IPS-20b (cell line): ENCODE results near the gene CACHD1.
"Not testable (repeated sequence)": the region's sequence is repeated elsewhere in the genome, so short reads cannot be mapped to it uniquely, and the experiment has no call there.

ENCODE experiments used
- H3K27ac ChIP-seq: one replicate; pipeline ENCODE4 v1.5.1; 2013; ENCODE audit warnings: low read length
- H3K27me3 ChIP-seq: 2 replicates; pipeline ENCODE4 v1.6.1; 2013; ENCODE audit warnings: mild to moderate bottlenecking, low read length, inconsistent platforms; ENCODE audit not compliant: insufficient read depth
- H3K36me3 ChIP-seq: 2 replicates; pipeline ENCODE4 v1.6.1; 2013; ENCODE audit warnings: low read depth, mild to moderate bottlenecking, inconsistent platforms, low read length, moderate library complexity; ENCODE audit not compliant: insufficient read depth
- H3K4me1 ChIP-seq: 2 replicates; pipeline ENCODE4 v1.6.1; 2013; ENCODE audit warnings: mild to moderate bottlenecking, control low read depth, inconsistent platforms, low read length, moderate library complexity; ENCODE audit not compliant: insufficient read depth
- H3K4me3 ChIP-seq: 2 replicates; pipeline ENCODE4 v1.5.1; 2013; ENCODE audit warnings: mild to moderate bottlenecking, low read length, inconsistent platforms
- H3K9ac ChIP-seq: 2 replicates; pipeline ENCODE4 v1.6.1; 2013; ENCODE audit warnings: low read depth, mild to moderate bottlenecking, inconsistent platforms, low read length, moderate library complexity
- H3K9me3 ChIP-seq: 2 replicates; pipeline ENCODE4 v1.6.1; 2013; ENCODE audit warnings: mild to moderate bottlenecking, low read depth, low read length, inconsistent platforms; ENCODE audit not compliant: insufficient read depth

Gene CACHD1

GRCh38 chr1:64498325-64498724 lies 28.4 kb downstream of the CACHD1 start:
- Histone ChIP-seq H3K9ac (no peak overlapping the region), H3K27me3 (no peaks in the 10 kb centered on the region), H3K4me3 (no peak overlapping the region; the same call in 1 of the 2 replicates), H3K9me3 (no peaks in the 10 kb centered on the region), H3K36me3 (0 out of 2 replicates have a peak, but pooled peaks cover 12% of the 10 kb centered on the region), H3K4me1 (peaks cover 62% of the 10 kb centered on the region), H3K27ac (no peak overlapping the region)

- Histone ChIP-seq H3K4me3 (no peak overlapping the region), H3K27ac (no peak overlapping the region), H3K4me1 (peaks cover 66% of the 10 kb centered on the region), H3K27me3 (no peaks in the 10 kb centered on the region), H3K9me3 (no peaks in the 10 kb centered on the region), H3K9ac (no peak overlapping the region), H3K36me3 (0 out of 2 replicates have a peak, but pooled peaks cover 12% of the 10 kb centered on the region)
These were observed 29.1 kb downstream of the CACHD1 start for GRCh38 chr1:64499011-64499410.

GRCh38 chr1:64499966-64500365 lies 30.0 kb downstream of the CACHD1 start:
- peaks cover 66% of the 10 kb centered on the region for H3K4me1 ChIP-seq
- no peak overlapping the region for H3K27ac ChIP-seq
- no peaks in the 10 kb centered on the region for H3K27me3 ChIP-seq

GRCh38 chr1:64502083-64502482 lies 32.2 kb downstream of the CACHD1 start:
- H3K27ac ChIP-seq, result no peak overlapping the region
- H3K9me3 ChIP-seq, result no peaks in the 10 kb centered on the region
- no peak overlapping the region for H3K4me3 ChIP-seq
- 0 out of 2 replicates have a peak, but pooled peaks cover 12% of the 10 kb centered on the region for H3K36me3 ChIP-seq
- H3K9ac ChIP-seq, result no peak overlapping the region
- peaks cover 58% of the 10 kb centered on the region for H3K4me1 ChIP-seq
- peaks cover 12% of the 10 kb centered on the region for H3K27me3 ChIP-seq

More at GRCh38 chr1:64499966-64500365, 30.0 kb downstream of the CACHD1 start:
- Histone ChIP-seq H3K9me3 (no peaks in the 10 kb centered on the region), H3K9ac (no peak overlapping the region), H3K36me3 (0 out of 2 replicates have a peak, but pooled peaks cover 12% of the 10 kb centered on the region), H3K4me3 (no peak overlapping the region)

- H3K9me3 ChIP-seq, result no peaks in the 10 kb centered on the region
- H3K27me3 ChIP-seq, result peaks cover 17% of the 10 kb centered on the region
- peaks cover 63% of the 10 kb centered on the region for H3K4me1 ChIP-seq
- H3K27ac ChIP-seq, result no peak overlapping the region
- H3K9ac ChIP-seq, result no peak overlapping the region
- no peak overlapping the region for H3K4me3 ChIP-seq
- 0 out of 2 replicates have a peak, but pooled peaks cover 12% of the 10 kb centered on the region for H3K36me3 ChIP-seq
These were observed 33.0 kb downstream of the CACHD1 start for GRCh38 chr1:64502931-64503330.

GRCh38 chr1:64505232-64505943 lies 35.5 kb downstream of the CACHD1 start:
- peaks cover 68% of the 10 kb centered on the region for H3K4me1 ChIP-seq
- H3K27me3 ChIP-seq, result peaks cover 17% of the 10 kb centered on the region
- peak overlapping the region; percentile 67 for H3K4me3 ChIP-seq
- 0 out of 2 replicates have a peak, but pooled peaks cover 5% of the 10 kb centered on the region for H3K36me3 ChIP-seq
- H3K9me3 ChIP-seq, result no peaks in the 10 kb centered on the region
- no peak overlapping the region for H3K27ac ChIP-seq
- H3K9ac ChIP-seq, result peak overlapping the region; percentile 37; the same call in 1 of the 2 replicates

- peak overlapping the region; percentile 66; the same call in 1 of the 2 replicates for H3K9ac ChIP-seq
- 0 out of 2 replicates have a peak, but pooled peaks cover 5% of the 10 kb centered on the region for H3K36me3 ChIP-seq
- peak overlapping the region; percentile 63 for H3K4me3 ChIP-seq
- H3K27me3 ChIP-seq, result peaks cover 17% of the 10 kb centered on the region
- H3K27ac ChIP-seq, result no peak overlapping the region
- H3K4me1 ChIP-seq, result peaks cover 68% of the 10 kb centered on the region
- H3K9me3 ChIP-seq, result no peaks in the 10 kb centered on the region
These were observed 36.2 kb downstream of the CACHD1 start for GRCh38 chr1:64505944-64506655.

- Histone ChIP-seq H3K9ac (no peak overlapping the region), H3K4me1 (peaks cover 64% of the 10 kb centered on the region), H3K9me3 (no peaks in the 10 kb centered on the region), H3K36me3 (no peaks in the 10 kb centered on the region), H3K27ac (no peak overlapping the region), H3K27me3 (peaks cover 17% of the 10 kb centered on the region), H3K4me3 (peak overlapping the region; percentile 17; the same call in 1 of the 2 replicates)
These were observed 38.7 kb downstream of the CACHD1 start for GRCh38 chr1:64508629-64509028.

- Histone ChIP-seq H3K9ac (no peak overlapping the region), H3K27ac (no peak overlapping the region), H3K4me3 (no peak overlapping the region), H3K4me1 (peaks cover 67% of the 10 kb centered on the region), H3K36me3 (no peaks in the 10 kb centered on the region), H3K9me3 (no peaks in the 10 kb centered on the region), H3K27me3 (peaks cover 15% of the 10 kb centered on the region)
These were observed 41.1 kb downstream of the CACHD1 start for GRCh38 chr1:64511044-64511443.

GRCh38 chr1:64512206-64512605 lies 42.3 kb downstream of the CACHD1 start:
- not testable (repeated sequence) for H3K36me3 ChIP-seq, H3K4me3 ChIP-seq, H3K27ac ChIP-seq, H3K27me3 ChIP-seq, H3K9me3 ChIP-seq, H3K9ac ChIP-seq
- H3K4me1 ChIP-seq, result peaks cover 67% of the 10 kb centered on the region

GRCh38 chr1:64513545-64513944 lies 43.6 kb downstream of the CACHD1 start:
- no peaks in the 10 kb centered on the region for H3K36me3 ChIP-seq
- 0 out of 2 replicates have a peak overlapping the region, but pooled peaks have one; percentile 23 for H3K4me3 ChIP-seq
- no peaks in the 10 kb centered on the region for H3K9me3 ChIP-seq
- peaks cover 67% of the 10 kb centered on the region for H3K4me1 ChIP-seq
- H3K27me3 ChIP-seq, result no peaks in the 10 kb centered on the region
- H3K27ac ChIP-seq, result no peak overlapping the region
- H3K9ac ChIP-seq, result no peak overlapping the region
